HG03342 (cell line): ENCODE data around the gene PIAS4.
"Not testable (repeated sequence)": the region's sequence is repeated elsewhere in the genome, so short reads cannot be mapped to it uniquely, and the experiment has no call there.

Source experiments
- ATAC-seq: cut with Tn5 transposase; IDR thresholded peaks from one replicate; pipeline ENCODE4 v1.9.1; 2021; ENCODE audit warnings: mild to moderate bottlenecking, moderate library complexity; ENCODE audit not compliant: unreplicated experiment

PIAS4 gene

DNA sequence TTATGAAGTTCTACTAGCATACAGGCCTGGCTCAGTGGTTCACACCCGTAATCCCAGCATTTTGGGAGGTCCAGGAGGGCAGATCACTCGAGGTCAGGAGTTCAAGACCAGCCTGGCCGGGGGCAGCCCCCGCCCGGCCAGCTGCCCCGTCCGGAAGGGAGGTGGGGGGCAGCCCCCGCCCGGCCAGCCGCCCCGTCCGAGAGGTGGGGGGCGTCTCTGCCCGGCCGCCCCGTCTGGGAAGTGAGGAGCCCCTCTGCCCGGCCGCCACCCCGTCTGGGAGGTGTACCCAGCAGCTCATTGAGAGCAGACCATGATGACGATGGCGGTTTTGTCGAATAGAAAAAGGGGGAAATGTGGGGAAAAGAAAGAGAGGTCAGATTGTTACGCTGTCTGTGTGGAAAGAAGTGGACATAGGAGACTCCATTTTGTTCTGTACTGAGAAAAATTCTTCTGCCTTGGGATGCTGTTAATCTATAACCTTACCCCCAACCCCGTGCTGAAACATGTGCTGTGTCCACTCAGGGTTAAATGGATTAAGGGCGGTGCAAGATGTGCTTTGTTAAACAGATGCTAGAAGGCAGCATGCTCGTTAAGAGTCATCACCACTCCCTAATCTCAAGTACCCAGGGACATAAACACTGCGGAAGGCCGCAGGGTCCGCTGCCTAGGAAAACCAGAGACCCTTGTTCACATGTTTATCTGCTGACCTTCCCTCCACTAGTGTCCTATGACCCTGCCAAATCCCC, 8.7 kb upstream of the PIAS4 start:
- ATAC-seq = not testable (repeated sequence)

DNA sequence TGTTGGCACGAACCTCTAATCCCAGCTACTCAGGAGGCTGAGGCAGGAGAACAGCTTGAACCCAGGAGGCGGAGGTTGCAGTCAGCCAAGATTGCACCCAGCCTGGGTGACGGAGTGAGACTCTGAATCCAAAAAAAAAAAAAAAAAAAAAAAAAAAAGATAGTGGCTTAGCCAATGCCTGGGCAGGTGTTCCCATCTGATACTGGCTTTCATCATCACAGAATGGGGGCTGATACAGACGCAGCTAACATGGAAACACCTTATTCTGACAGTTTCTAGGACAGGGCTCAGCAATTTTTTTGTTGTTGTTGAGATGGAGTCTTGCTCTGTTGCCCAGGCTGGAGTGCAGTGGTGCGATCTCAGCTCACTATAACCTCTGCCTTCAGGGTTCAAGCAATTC, 6.7 kb upstream of the PIAS4 start:
- ATAC-seq = not testable (repeated sequence)

DNA sequence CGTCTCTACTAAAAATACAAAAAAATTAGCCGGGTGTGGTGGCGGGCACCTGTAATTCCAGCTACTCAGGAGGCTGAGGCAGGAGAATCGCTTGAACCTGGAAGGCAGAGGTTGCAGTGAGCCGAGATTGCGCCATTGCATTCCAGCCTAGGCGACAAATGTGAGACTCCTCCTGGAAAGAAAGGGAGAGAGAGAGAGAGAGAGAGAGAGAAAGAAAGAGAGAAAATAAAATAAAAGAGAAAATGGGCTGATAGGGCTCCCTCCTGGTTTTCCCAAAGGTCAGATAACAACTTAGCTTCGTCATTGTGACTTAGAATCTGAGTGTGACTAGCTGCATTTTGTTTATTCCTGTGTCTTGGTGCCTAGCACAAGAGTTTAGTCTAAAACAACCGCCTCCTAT, 2.1 kb upstream of the PIAS4 start:
- ATAC-seq = not testable (repeated sequence)

DNA sequence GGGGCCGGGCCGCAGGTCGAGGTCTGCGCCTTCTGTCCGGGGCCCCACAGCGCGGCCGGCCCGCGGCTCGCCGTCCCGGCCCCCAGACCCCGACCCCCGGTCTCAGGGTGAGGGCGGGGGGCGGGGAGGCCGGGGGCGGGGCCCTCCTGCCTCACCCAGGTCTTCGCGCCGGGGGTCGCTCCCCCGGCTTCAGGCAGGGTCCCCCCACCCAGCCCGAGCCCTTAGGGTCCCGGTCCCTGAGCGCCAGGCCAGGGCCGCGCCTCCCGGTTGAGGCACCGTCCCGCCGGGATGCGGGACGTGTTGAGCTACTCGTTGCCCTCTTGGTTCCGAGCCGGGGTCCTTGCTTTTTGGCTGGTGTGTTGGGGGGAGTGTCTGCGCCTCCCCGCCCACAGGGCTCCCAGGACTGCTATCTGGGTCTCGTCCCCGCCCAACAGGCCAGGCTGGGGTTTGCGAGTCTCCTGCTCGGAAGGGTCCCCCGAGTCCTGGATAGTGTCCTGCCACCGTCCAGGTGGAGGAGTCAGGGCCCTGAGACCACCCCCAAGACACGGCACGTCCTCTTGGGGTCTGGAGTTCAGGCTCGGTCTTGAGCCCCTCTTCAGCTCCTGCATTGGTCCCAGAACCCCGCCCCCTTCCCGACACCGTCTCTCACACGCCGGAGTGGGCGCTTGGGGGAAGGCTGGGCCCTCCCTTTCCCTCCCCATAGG, 452 bp downstream of the PIAS4 start:
- ATAC-seq = peak; percentile 12

DNA sequence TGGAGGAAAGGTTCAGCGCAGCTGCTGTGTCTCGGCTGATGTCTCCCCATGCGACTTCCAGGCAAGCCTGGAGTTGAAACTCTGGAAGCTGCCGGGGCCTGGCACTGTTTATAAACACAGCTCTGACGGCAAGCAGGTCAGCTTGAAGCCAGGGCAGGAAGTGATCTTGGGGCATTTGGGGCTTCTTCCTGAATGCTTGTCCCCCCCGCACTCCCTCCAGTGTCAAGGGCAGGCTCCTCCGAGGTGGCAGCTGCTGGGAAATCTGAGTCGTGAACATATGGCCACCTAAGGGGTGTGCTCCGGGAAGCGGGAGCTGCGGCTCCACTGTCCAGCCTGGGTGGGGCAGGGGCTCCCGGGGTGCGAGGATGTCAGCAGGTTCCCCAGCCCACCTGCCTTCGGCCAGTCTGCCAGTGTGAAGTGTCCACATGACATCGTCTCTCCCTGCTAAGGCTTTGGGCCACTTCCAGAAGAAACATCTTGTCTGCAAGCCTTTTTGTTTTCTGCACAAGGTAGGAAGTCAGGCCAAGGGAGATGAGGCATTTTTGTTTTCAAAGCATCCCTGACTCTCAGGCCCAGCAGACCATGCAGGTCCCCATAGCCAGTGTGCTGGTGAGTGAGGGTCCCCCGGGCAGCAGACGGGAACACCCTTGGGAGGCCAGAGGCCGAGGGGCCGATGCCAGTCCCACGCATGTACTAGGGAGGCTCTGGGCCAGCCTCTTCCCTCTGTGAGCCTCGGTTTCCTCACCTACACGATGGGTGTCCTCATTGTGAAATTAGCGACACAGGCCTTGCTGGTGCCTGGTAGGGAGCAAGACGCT, 2.7 kb downstream of the PIAS4 start:
- ATAC-seq = no peak

DNA sequence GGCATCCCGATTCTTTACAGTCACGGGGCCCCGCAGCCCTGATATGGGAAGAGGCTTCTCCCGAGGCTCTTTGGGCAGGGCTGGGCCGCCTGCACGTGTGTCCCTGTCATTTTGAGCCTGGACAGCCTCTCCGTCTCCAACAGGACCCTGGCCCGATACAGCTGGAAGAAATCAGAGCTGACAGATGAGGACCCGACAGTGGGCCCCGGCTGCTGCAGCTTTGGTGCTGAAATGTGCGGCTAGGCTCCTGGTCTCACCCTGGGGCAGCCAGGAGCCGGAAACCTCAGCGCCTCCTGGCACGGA, 3.2 kb downstream of the PIAS4 start:
- no peak for ATAC-seq

DNA sequence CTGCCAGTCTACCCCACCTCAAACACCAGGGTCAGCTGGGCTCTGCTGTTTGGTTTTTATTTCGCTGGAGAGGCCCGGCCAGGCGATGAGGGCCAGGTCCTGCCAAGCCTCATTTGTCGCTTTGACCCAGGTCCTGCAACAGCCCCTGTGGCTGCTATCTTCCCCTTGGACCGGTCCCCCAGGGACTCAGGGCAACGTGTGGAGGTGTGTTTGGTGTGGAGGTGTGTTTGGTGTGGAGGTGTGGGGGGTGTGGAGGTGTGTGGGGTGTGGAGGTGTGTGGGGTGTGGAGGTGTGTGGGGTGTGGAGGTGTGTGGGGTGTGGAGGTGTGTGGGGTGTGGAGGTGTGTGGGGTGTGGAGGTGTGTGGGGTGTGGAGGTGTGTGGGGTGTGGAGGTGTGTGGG, 3.9 kb downstream of the PIAS4 start:
- ATAC-seq = not testable (repeated sequence)

DNA sequence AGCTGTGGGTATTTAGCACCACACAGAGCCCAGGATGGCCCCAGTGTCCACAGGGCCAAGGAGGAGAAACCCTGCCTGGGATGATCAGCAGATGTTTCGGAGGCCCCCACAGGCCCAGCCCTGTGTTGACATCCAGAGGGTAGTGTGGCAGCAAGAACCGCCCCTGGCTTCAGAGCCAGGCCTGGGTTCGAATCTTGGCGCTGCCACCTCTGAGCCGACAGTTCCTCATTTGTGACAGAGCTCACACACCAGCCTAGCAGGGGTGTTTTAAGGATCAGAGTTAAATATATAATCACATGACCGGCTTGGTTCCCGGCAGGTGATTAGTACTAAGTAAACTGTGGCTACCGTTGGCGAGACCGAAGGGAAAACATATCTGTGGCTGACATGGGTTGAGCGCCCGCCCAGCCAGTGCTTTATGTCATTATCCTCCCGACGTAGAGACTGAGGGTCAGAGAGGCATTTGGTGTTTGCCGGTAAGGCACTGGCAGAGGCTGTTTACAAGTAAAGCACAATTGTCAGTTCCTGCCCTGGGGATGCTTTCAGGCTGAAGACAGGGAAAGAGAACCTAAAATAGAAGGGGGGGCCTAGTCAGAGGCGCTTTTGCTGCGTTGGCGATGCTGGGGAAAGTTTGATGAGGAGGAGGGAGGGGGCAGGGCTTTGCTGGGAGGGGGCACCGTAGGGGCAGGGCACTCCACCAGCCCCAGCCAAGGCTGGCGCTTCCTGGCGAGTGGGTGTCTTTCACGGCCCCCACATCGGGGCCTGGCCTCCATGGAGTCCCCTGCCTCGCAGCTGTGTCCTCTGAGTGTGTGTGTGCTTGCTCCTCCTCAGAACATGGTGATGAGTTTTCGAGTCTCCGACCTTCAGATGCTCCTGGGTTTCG, 4.8 kb downstream of the PIAS4 start:
- no peak for ATAC-seq

DNA sequence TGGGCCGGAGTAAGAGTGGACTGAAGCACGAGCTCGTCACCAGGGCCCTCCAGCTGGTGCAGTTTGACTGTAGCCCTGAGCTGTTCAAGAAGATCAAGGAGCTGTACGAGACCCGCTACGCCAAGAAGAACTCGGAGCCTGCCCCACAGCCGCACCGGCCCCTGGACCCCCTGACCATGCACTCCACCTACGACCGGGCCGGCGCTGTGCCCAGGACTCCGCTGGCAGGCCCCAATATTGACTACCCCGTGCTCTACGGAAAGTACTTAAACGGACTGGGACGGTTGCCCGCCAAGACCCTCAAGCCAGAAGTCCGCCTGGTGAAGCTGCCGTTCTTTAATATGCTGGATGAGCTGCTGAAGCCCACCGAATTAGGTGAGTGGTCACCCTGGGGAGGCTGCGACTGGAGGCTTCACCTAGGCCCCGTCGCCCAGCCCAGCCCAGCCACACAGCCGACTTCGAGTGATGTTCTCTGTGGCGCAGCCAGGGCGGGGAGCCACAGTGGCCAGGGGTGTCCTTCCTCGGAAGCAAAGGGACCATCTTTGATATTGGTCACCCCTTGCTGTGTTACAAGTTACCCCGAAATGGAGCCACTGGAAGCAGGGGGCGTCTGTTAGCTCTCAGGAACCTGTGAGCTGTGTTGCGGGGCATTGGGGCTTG, 5.6 kb downstream of the PIAS4 start:
- no peak for ATAC-seq

DNA sequence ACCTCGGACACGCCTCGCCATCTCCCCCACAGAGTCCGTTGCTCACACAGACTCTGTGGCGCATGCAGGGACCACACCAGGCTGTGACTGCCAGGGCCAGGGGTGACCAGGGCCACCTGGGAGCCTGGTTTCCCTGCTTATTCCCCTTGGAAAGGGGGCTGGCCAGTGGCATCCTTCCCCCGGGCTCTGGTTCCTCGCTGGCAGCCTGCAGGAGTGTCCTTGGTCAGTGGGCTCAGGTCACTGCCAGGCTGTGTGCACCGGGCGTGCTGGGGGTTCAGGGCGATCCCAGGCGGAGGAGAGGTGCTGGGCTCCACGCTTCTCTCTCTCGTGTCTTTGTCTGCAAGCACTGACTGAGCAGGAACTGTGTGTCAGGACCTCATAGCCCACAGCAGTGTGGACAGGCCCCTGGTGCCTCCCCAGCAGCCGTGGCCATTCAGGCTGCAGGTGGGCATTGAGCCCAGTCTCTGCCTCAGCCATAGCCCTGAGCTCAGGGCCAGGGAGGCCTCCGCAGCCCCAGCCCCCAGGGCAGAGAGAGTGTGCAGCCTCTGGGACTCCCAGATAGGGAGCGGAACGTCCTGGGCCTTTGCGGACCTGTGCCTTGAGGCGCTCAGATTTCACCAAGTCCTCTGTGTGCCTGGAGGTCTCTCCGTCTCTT, 6.5 kb downstream of the PIAS4 start:
- ATAC-seq = no peak

DNA sequence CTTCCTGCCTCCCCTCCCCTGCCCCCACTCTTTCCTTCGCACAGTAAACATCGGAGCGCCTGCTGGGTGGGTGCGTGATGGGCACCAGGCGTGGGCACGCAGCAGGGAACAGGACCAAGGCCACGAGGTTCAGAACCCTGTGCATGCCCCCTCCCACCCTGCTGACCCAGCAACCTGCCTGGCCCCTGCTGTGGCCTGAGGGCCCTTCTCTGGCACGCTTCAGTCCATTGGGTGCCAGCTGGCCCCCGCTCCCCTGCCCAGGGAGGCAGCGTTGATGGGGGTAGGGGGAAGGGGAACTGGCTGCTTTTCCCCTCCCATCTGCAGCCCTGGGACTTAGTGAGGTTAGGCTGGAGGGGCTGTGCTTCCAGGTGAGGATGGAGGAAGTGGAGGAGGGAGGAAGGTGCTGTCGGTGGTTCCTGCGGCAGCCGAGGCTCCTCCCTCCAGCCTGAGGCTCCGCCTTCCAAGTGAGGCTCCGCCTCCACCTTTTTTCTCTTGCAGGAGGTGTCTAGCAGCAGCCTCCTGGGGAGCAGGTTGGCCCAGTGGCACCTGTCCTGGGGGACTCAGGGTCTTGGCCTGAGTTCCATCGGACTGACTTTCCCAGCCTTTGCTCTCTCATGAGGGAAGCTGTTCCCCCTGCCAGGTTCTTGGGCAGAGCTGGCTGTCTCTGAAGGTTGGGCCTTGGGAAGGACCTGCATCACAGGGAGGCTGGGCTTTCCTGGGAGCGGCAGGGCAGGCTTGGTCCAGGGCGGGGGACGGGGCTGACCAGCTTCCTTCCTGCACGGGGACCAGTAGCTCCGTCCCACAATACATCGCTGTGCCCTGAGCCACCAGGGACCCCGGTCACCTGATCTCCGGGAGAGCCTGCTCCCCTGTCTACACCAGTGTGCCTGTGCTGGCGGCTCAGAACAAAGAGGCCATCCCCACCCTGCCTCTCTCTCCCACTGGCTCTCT, 7.3 kb downstream of the PIAS4 start:
- no peak for ATAC-seq

DNA sequence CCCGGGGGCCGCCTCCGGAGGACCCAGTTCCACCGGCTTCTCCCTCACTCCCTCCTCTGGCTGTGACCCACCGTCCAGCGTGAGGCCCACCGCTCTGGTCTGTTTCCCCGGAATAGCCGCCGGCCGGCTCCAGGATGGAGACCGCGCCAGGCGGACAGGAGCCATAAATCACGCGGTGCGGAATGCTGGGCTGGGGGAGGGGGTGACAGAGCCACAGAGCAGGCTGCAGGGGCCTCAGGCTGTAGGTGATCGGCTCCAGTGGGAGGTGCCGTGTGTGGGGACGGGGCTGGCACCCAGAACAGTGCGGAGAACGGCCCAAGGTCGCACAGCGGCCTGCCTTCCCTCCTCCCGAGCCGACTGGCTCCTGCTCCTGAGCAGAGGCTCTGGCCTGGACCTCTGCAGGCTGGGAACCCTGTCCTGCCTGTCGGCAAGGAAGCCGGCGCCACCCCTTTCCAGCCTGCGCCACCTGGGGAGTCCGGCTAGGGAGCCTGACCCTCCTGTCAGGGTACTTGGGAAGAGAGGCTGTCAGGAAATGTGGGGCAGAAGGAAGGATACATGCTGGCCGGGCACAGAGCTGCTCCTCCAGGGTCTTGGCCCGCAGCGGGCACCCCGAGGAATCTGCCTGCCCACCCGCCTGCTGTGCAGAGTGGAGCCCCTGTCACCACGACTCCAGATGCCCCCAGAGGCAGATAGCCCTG, 8.3 kb downstream of the PIAS4 start:
- ATAC-seq = no peak

DNA sequence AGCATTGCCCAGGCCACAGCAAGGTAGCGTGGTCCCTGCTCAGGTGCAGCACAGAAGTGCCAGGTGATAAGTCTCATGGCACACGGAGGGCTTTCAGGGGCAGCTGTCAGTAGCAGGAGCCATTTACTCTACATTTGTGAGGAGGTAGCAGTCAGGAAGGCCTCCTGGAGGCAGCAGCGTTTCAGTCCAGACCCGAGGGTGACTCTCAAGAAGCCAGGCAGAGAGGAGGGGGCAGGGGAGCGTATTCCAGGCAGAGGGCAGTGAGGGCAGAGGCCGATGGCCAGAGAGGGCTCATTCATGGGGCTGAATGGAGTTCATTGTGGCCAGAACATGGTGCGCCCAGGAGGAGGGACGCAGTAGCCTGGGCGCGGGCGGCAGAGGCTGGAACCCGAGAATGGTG, 8.9 kb downstream of the PIAS4 start:
- no peak for ATAC-seq

DNA sequence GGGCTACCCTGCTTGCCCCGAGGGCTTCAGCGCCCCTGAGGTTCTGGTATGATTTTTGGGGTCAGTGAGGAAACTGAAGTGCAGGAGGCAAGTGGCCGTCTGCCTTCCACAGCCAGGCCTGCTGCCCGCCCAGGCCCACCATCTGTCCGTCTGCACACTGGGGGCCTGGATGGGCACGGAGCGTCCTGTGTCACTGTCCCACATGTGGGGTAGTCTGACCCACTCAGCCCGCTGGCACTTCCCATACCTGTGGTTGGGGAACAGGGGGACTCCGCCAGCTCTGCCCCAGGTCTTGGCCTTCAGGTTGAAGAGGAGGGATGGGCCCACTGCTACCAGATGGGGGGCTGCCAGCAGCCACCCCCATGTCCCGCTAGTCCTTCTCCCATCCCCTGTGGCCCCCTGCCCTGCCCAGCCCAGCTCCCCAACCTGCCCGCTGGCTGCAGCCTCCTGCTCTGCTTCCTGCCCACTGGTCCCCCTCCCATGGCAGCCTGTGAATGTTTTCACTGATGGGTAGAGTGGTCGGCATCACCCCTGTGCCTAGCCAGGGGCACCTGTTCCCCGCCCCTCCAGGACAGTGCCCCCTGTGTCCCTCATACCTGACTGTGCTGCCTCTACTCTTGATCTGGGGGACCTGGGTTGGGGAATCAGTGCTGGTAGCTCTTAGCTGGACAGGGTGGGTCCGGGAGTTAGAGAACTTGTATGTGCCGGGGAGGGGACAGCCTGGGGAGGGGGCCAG, 9.5 kb downstream of the PIAS4 start:
- no peak for ATAC-seq

DNA sequence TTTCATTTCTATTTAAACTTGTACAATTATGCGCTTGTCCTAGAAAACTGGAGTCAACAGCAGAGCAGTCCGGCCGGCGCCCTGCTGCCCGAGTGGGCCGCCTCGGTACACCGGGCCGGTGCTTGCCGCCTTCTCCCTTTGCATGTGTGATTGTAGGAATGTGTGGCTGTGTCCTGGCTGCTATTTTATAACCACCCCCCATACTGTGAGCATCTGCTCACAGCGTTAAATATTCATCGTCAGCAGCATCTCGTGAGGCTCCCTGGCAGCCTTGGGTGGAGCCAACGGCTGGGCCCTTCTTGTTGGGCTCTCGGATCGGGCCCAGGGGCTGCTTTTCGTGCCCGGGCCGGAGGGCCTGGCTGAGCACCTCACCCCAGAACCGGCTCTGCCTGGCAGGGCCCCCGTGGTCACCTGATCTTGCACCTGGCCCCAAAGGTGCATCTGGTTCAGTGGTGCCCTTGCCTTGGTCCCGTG, 10.6 kb downstream of the PIAS4 start:
- no peak for ATAC-seq

DNA sequence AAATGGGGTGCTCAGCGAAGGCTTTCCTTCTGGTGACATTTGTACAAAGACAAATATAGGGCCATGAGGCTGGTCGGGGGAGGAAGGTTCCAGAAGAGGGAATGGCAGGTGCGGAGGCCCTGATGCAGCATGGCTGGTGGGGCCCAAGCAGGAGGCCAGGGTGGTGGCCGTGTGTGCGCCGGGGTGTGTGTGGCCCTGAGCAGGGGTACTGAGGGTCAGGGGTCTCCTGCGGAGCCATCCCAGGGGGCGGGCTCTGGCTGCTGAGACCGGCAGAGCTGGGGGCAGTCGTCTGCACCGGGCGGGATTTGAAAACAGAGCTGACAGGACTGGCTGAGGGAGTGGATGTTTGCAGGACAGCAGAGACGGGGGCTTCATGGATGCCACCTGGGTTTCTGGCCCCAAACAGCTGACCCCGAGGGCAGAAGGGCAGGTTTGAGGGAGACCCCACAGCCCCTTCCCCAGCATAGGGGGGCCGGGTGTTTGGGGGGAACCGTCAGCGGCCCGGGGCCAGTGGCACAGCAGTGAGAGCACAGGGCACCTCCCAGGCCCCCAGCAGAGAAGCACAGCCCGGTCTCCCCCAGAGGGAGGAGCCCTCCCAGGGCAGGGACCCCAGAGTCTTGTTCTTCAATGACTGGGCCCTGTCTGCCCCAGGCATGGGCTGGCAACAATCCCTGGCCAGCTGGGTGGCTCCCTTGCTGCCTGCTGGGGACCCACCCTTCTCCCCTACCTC, 11.4 kb downstream of the PIAS4 start:
- ATAC-seq = no peak

DNA sequence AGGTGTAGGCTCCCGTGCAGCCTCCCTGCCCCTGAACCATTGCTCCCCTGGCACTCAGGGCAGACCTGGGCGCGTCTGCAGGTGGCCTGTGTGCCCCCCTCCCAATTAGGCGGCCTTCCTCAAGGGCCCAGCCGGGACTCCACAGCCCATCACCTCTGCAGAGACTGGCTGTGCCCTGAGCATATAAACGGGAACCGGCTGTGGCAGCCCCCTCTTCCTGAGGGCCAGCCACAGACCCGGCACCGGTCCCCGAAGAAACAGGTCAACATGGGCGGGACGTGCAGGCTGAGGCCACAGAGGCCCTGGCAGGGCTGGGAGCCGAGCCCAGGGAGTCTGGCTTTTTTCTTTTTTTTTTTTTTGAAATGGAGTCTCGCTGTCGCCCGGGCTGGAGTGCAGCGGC, 12.0 kb downstream of the PIAS4 start:
- no peak for ATAC-seq
